GM21528 (cell line): Measurements from ENCODE around the gene UBASH3A.

Source experiments
- ATAC-seq: cut with Tn5 transposase; IDR thresholded peaks from one replicate; pipeline ENCODE4 v1.9.1; 2021; ENCODE audit warnings: mild to moderate bottlenecking, moderate library complexity; ENCODE audit not compliant: unreplicated experiment, low FRiP score

Gene UBASH3A

GRCh38 chr21:42445311-42445710 lies 41.6 kb downstream of the UBASH3A start:
- no peak for ATAC-seq

DNA sequence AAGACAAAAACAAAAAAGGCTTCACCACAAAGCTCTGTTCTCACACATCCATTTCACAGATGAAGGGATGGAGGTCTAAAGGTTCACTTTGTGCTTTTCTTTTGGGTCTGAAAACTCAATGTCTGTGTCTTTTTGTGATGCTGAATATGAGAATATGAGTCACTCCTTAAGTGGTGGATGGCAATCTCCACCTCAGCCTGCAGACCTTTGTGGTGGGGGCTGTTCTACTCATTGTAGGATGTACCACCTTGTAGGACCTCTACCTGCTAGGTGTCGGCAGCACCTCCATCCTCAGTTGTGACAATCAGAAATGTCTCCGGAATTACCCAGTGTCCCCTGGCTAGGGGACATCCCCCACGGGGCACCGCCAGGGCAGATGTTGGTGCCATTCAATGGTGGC lies 42.8 kb downstream of the UBASH3A start:
- ATAC-seq: no peak

DNA sequence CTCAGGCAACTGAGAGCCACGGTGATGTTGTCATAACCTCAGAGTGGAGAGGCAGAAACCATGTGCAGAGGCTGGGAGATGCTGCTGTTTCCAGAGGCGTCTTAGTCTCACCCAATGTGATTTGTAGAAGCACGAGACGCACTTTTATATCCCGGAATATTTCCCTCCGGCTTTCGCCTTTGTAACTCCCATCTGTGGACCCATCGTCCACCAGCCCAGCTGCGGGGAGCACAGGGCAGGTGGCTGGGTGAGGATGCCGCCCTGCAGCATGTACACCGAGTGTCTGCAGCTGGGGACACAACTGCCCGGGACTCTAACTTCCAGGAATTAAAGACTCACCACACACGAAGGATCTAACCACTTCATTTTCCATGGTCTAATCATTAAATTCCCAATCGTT lies 43.5 kb downstream of the UBASH3A start:
- no peak for ATAC-seq

DNA sequence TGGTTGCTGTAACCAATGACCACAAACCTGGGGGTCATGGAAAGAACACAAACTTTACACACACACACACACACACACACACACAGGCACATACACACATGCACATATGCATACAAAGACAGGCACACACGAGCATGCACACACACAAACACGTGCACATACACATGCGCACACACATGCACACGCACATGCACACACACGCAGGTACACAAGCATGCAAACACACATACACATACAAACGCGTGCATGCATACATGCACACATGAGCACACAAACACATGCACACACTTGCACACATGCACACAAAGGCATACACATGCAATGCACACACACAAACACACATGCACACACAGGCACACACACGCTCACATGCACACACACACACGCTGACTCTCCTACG lies 44.0 kb downstream of the UBASH3A start:
- no peak for ATAC-seq

DNA sequence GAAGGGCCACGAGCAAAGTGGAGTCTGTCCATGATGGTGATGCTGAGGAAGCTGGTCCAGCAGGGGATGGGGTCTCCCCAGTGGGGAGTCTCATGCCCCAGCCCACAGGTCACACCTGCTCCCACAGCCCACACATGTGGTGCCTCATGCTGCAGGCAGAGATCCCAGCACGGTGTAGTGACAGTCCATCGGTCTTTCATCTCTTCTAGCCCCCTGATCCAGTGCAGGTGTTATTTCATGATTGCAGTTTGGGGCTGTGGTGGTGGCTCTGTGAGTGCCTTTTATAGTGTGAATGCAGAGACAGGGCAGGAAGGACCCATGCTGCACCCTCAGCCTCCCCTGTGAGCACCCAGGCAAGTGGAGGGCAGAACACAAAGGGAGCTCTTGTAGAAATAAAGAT lies 45.0 kb downstream of the UBASH3A start:
- ATAC-seq: no peak

GRCh38 chr21:42451941-42452340 lies 48.2 kb downstream of the UBASH3A start:
- no peak for ATAC-seq

DNA sequence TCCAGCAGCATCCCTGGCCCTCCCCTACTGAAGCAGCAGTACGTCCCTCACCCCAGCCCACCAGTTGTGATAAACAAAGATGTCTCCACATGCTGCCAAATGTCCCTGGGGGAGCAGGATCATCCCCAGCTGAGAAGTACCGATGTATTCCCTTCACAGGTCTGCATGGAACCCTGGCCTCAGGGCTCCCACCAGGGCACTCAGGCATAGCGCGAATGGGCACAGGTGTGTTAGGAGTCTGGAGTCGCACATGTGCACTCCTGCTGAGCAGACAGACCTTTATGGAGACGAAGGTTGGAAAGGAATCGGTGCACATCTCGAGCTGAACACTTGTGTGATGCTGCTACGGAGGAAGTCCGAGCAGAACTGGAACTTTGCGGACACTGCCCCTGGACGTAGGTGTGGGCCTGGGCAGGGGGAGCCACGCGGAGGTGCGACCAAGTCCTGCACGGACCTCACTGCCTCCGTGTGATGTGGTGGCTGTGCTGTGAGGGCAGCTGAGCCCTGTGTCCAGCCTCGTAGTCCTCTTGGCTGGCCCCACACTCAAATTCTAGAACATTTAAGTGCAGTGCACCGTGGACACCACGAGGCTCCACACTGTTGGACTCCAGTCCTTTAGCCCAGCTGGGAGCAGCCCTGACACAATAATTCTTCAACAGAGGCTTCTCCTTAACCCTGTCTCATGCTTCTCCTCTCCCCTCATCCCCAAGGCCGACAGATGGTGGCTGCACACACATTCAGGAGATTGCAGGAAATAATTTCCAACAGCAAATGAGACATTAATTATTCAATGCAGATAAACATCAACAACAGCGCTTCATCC lies 48.9 kb downstream of the UBASH3A start:
- ATAC-seq: no peak

DNA sequence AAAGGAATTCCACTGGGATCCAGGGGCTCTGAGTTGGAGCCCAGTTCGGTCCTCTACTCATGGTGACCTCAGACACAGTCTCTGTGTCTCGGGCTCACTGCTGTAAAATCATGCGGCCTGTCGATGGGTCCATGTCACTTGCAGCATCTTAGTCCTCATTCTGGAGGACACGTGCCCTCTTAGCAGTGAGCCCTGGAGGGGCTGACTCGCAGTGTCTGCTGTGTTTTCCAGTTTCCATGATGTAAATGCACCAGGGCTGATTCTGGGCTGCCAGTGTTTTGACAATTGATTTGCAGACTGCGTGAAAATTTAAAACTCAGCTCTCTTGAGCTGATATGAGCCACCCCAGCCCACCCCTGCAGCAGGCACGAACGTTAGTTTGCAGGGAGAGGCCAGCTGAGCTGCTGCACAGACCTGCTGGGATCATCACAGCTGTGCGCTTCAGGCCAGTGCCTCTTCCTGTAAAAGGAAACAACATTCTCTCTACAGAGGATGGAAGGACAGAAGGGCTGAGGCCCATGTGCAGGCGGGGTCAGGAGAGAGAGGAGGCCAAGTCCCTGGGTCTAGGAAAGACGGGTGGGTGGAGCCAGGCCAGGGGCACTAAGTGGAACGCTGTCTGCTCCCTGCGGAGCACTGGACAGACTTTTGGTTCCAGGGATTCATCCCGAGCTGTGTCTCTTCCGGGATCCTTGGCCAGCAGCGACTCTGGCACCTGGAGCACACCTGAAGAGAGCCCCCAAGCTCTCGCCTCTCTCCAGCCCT lies 49.7 kb downstream of the UBASH3A start:
- ATAC-seq: no peak

GRCh38 chr21:42453986-42454570 lies 50.4 kb downstream of the UBASH3A start:
- ATAC-seq: no peak

- ATAC-seq: no peak
These were observed 51.1 kb downstream of the UBASH3A start for GRCh38 chr21:42454786-42455185.

- ATAC-seq: no peak
These were observed 51.5 kb downstream of the UBASH3A start for GRCh38 chr21:42455196-42455595.

GRCh38 chr21:42455754-42456440 lies 52.2 kb downstream of the UBASH3A start:
- no peak for ATAC-seq

- ATAC-seq: no peak
These were observed 52.8 kb downstream of the UBASH3A start for GRCh38 chr21:42456457-42456856.

GRCh38 chr21:42459082-42459460 lies 55.4 kb downstream of the UBASH3A start:
- ATAC-seq: no peak

DNA sequence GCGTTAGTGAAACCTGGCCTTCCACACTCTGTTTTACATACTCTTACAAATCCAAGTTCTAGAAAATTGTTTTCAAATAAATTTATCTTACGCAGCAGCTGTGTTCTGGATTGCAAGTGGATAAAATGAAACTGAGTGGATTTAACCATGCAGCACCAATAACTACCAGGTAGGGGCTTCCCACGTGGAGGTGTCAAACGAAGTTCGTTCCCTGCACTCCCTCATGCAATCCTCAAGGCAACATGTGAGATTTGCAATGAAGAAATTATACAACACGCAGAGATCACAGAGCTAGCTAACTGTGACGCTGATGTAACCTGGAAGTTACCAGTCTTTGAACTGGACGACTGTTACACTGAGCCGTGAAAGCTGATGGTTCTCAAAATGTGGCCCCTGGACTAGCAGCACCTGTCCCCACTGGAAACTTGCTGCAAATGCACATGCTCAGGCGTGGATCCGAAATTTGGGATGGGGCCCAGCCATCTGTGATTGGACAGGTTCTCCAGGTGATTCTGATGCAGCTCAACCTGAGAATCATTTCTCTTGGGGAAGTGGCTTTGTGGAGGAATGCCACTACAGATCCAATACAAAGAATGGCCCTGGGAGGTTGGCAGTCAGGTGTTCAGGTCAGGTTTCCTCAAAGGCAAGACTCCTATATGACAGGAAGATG lies 56.0 kb downstream of the UBASH3A start:
- ATAC-seq: no peak

- peak; percentile 53 for ATAC-seq
These were observed 56.9 kb downstream of the UBASH3A start for GRCh38 chr21:42460391-42461184.

- ATAC-seq: no peak
These were observed 57.5 kb downstream of the UBASH3A start for GRCh38 chr21:42461185-42461520.

GRCh38 chr21:42461881-42462877 lies 58.5 kb downstream of the UBASH3A start:
- ATAC-seq: no peak
